ENCODE results near the gene PPARG. TPM values are rescaled to one million over a fixed set of nuclear protein-coding genes. Genes with fewer than 3 reads are reported as not detected.

PPARG gene
- total RNA-seq, 1 donor from 2014 or later = 14.7 TPM

- TF ChIP-seq, protein P1, sequence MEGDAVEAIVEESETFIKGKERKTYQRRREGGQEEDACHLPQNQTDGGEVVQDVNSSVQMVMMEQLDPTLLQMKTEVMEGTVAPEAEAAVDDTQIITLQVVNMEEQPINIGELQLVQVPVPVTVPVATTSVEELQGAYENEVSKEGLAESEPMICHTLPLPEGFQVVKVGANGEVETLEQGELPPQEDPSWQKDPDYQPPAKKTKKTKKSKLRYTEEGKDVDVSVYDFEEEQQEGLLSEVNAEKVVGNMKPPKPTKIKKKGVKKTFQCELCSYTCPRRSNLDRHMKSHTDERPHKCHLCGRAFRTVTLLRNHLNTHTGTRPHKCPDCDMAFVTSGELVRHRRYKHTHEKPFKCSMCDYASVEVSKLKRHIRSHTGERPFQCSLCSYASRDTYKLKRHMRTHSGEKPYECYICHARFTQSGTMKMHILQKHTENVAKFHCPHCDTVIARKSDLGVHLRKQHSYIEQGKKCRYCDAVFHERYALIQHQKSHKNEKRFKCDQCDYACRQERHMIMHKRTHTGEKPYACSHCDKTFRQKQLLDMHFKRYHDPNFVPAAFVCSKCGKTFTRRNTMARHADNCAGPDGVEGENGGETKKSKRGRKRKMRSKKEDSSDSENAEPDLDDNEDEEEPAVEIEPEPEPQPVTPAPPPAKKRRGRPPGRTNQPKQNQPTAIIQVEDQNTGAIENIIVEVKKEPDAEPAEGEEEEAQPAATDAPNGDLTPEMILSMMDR (conservative IDR thresholded peaks at IDR 0.05; ENCODE audit: low read depth, low read length) = no peak
- no peak overlapping the region for H3K4me3 ChIP-seq (ENCODE audit: low read depth, low read length)
- no peak for DNase-seq (ENCODE audit: low read depth)
These were observed 149.4 kb downstream of the PPARG start for GRCh38 chr3:12438318-12438717.

DNA sequence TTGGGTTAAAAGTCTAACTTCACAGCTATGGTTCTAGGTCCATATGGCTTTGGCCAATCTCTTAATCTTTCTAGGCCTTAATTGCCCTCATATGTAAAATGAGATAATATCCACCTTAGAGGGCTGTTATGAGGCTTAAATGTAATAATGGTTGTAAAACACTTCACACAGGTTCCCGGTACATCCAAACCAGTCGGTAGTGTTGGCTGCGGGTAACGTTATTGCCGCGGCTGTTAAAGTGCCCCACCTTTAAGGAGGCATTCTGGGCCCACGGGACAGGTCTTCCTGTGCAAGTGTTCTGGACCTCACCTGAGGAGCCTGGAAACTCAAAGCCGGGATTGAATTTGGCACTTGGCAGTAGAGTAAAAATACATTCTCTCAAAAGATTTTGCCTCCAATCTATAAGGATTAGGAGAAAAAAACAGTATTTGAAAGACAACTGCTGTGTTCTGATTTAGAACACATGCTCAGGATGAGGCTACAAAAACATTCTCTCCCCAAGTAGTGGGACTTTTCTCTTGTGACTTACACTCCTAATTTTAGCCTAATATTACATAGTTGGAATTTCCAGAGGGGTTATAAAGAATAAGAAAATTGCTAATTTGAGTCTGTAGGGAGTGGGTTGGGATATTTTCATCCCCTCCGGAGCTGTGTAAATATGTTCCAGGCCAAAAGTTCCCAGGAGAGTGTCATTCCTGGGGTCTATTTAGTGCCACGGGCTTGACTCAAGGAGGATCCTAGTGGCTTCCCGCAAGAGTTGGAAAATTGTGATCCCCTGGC, 150.5 kb downstream of the PPARG start:
- H3K4me3 ChIP-seq (ENCODE audit: low read depth, low read length) = no peak overlapping the region
- no peak for DNase-seq (ENCODE audit: low read depth)
- TF ChIP-seq, protein P1 (conservative IDR thresholded peaks at IDR 0.05; ENCODE audit: low read depth, low read length) = no peak

DNA sequence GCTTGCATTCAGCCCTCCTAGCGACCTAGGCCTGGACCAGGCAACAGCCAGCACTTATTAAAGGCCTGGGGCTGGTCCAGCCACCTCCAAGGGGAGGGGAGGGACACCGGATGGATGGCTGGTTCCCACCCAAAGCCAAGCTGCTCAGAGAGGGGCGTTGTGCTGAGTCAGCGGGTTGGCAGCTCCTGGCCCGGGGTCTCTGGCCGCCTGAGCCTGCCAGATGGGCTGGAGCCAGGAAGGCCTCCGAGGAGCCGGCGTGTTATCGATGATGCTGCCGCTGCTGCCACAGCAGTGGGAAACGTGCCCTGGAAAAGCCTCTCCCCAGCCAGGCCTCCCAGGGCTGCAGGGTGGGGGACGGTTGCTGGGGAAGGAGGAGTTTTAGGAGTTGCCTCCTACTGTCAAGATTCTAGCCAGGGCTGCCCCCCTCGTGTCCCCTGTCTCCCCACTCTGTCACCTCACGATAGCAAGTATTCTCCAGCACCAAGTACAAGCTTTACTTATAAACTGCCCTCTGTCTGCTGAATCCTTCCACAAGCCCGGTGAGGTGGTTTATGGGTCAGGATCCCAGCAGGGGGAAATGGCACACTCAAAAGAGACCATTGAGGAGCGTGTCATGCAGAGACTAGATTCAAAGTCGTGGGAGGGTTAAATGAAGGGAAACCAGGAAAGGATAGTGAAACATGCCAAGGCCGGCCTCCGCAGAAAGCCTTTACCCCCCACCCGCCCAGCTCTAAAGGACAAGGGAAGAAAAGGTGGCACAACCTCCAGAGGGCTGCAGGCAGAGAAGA, 152.3 kb downstream of the PPARG start:
- no peak for DNase-seq (ENCODE audit: low read depth)
- no peak overlapping the region for H3K4me3 ChIP-seq (ENCODE audit: low read depth, low read length)
- TF ChIP-seq, protein P1 (conservative IDR thresholded peaks at IDR 0.05; ENCODE audit: low read depth, low read length) = no peak

DNA sequence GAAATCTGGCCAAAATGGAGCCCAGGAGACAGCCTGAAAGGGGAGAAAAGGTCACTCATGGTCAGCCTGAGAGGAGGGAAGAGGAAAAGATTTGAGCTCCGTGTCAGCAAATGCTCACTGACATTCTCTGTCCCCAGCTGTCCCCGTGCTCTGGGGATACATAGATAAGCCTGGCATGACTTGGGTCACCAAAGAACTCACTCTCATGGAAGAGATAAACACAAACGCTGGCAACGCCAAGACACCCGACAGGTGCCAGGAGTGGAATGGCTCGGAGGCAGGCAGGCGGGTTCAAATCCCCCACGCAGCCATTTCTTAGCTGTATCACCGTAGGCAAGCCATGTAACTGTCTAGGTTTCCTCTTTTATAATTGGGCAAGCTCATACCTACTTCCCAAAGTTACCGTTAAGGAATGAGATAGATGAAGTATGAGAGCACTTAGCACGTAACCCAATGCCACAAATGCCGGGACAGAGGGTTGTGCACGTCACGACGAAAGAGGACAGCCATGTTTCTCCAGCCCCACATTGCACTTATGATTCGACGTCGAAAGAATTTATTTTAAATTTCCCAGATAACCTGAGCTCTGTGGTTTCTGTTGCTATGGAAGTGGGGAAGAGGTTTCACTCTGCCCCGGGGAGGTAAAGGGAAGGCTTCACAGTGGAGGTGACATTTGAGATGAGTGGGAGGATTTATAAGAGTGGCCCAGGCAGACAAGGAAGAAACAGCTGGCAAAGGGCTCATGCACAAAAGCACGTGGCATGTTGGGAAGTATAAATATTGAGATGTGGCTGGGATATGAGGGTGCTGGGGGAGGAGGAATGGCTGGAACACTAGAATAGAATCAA, 154.0 kb downstream of the PPARG start:
- DNase-seq (ENCODE audit: low read depth) = no peak
- no peak overlapping the region for H3K4me3 ChIP-seq (ENCODE audit: low read depth, low read length)
- TF ChIP-seq, protein P1 (conservative IDR thresholded peaks at IDR 0.05; ENCODE audit: low read depth, low read length) = no peak

- peak overlapping the region; percentile 1 for H3K4me3 ChIP-seq (ENCODE audit: low read depth, low read length)
- DNase-seq (ENCODE audit: low read depth) = no peak
- TF ChIP-seq, protein P1 (conservative IDR thresholded peaks at IDR 0.05; ENCODE audit: low read depth, low read length) = no peak
These were observed 155.1 kb downstream of the PPARG start for GRCh38 chr3:12443781-12444522.

Measured in epithelial cell of proximal tubule (primary cell).